Epidermal melanocyte (primary cell): ENCODE results near the gene CD52.
"Not testable (repeated sequence)": the region's sequence is repeated elsewhere in the genome, so short reads cannot be mapped to it uniquely, and the experiment has no call there.

ENCODE experiments used
- DNase-seq: peaks from one replicate; pipeline ENCODE4 v3.0.0; 2011; ENCODE audit warnings: low spot score; ENCODE audit not compliant: insufficient read length

The CD52 gene

GRCh38 chr1:26329380-26329779, 11.6 kb downstream of the CD52 start:
- DNase-seq, result not testable (repeated sequence)

- no peak for DNase-seq
Observed at GRCh38 chr1:26330276-26330675, 12.5 kb downstream of the CD52 start.

GRCh38 chr1:26333312-26333711, 15.6 kb downstream of the CD52 start:
- not testable (repeated sequence) for DNase-seq

- DNase-seq, result no peak
Observed at GRCh38 chr1:26335774-26336476, 18.2 kb downstream of the CD52 start.

GRCh38 chr1:26336477-26337205, 18.9 kb downstream of the CD52 start:
- DNase-seq, result no peak

GRCh38 chr1:26337206-26337535, 19.4 kb downstream of the CD52 start:
- no peak for DNase-seq

GRCh38 chr1:26337625-26338024, 19.9 kb downstream of the CD52 start:
- DNase-seq, result no peak

GRCh38 chr1:26338670-26339069, 20.9 kb downstream of the CD52 start:
- no peak for DNase-seq

- DNase-seq, result no peak
Observed at GRCh38 chr1:26340047-26340481, 22.3 kb downstream of the CD52 start.

GRCh38 chr1:26344147-26344920, 26.6 kb downstream of the CD52 start:
- no peak for DNase-seq

- no peak for DNase-seq
Observed at GRCh38 chr1:26345718-26346117, 28.0 kb downstream of the CD52 start.

GRCh38 chr1:26346274-26347033, 28.7 kb downstream of the CD52 start:
- DNase-seq, result no peak

GRCh38 chr1:26349188-26349876, 31.6 kb downstream of the CD52 start:
- DNase-seq, result no peak

- DNase-seq, result no peak
Observed at GRCh38 chr1:26349877-26350244, 32.1 kb downstream of the CD52 start.

- DNase-seq, result no peak
Observed at GRCh38 chr1:26350343-26350700, 32.6 kb downstream of the CD52 start.

- DNase-seq, result no peak
Observed at GRCh38 chr1:26350701-26351589, 33.2 kb downstream of the CD52 start.

- no peak for DNase-seq
Observed at GRCh38 chr1:26351590-26352337, 34.0 kb downstream of the CD52 start.

- no peak for DNase-seq
Observed at GRCh38 chr1:26352338-26352679, 34.6 kb downstream of the CD52 start.

GRCh38 chr1:26353210-26353859, 35.6 kb downstream of the CD52 start:
- DNase-seq, result no peak
